Neutrophil (primary cell): ENCODE data around the gene GIMAP8.
"Not testable (repeated sequence)": the region's sequence is repeated elsewhere in the genome, so short reads cannot be mapped to it uniquely, and the experiment has no call there.

Source experiments
- H3K27ac ChIP-seq: fragments of 200-600 bp; sonication (generic); 2 replicates; pipeline ENCODE4 v1.5.1; 2016; ENCODE audit warnings: mild to moderate bottlenecking, moderate library complexity
- H3K27me3 ChIP-seq: fragments of 200-600 bp; sonication (generic); 2 replicates; pipeline ENCODE4 v1.6.0; 2016; ENCODE audit warnings: mild to moderate bottlenecking
- H3K36me3 ChIP-seq: fragments of 200-600 bp; sonication (generic); 2 replicates; pipeline ENCODE4 v1.5.1; 2017
- H3K4me1 ChIP-seq, 2 experiments: fragments of 200-600 bp in 1 of 2; sonication (generic) in 1 of 2; 1 replicate in 1 of 2; 2 replicates in 1 of 2; pipeline versions ENCODE4 v1.5.1 to v1.6.1; 2013 to 2016; ENCODE audit warnings: low read depth in 1 of 2, low read length in 1 of 2, mild to moderate bottlenecking in 1 of 2, moderate library complexity in 1 of 2; ENCODE audit not compliant: control insufficient read depth in 1 of 2, insufficient read depth in 1 of 2
- H3K4me3 ChIP-seq, 2 experiments: fragments of 200-600 bp in 1 of 2; sonication (generic) in 1 of 2; 1 replicate in 1 of 2; 2 replicates in 1 of 2; pipeline ENCODE4 v1.5.1; 2013 to 2016; ENCODE audit warnings: low read depth in 1 of 2, low read length in 1 of 2, mild to moderate bottlenecking in 1 of 2, moderate library complexity in 1 of 2
- H3K9me3 ChIP-seq: fragments of 200-600 bp; sonication (generic); 2 replicates; pipeline ENCODE4 v1.5.1; 2016
- TF ChIP-seq, protein P1 (sequence below): fragments of 200-600 bp; sonication (generic); IDR thresholded peaks from 2 replicates; pipeline ENCODE4 v1.5.1; 2016; ENCODE audit warnings: antibody characterized with exemption

Gene GIMAP8

DNA sequence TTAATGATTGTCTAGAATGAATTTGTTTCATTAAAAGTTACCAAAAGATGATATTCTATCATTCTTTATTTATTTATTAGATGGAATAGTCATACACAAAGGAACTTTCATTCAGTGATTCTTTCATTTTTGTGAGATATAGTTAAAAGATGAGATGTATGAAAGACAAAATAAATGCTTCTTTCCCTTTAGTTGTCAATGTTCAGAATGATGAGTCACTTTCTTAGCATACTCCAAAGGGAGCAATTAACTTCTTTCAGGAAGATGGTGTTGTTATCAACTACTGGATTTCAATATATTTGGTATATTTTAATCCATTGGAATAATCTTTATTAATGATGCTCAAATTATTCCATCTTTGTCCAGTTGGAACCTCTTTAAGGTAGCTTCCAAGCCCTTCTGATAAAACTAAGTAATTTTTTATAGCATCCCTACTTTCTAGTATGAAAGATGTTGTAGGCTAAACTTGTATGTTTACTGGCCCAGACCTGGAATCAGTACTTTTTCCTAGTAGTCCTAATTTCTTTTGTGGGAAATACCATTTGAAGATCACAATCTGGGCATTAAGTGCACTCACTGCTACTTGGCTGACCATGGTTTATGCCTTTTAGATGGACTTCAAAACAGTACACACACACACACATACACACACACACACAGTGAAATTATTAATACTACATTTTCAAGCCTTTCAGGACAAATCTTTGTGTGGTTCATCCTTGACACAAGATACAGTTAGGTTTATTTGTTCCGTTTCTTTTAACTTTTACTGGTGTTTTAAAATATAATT is 66.7 kb downstream of the GIMAP8 start:
- no peak overlapping the region for H3K4me3 ChIP-seq

DNA sequence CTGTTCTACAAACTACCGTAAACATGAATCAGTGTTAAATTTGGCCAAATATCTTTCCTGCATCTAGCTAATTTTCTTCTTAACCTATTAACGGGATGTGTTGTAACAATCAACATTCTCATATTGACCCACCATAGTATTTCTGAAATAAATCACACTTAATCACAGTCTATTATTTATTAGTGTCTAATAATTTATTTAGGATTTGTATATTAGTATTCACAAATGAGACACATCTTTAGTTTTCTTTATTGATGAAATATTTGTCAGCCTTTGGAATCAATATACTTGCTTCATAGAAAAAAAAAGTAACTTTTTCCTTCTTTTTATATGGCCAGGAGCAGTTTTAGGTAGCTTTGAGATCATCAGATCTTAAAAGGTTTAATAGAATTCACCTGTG is 68.9 kb downstream of the GIMAP8 start:
- Histone ChIP-seq H3K4me3 (no peak overlapping the region), H3K27me3 (peaks cover 17% of the 10 kb centered on the region), H3K27ac (no peak overlapping the region), H3K9me3 (no peaks in the 10 kb centered on the region), H3K36me3 (no peaks in the 10 kb centered on the region), H3K4me1 (no peaks in the 10 kb centered on the region)
- TF ChIP-seq, protein P1, sequence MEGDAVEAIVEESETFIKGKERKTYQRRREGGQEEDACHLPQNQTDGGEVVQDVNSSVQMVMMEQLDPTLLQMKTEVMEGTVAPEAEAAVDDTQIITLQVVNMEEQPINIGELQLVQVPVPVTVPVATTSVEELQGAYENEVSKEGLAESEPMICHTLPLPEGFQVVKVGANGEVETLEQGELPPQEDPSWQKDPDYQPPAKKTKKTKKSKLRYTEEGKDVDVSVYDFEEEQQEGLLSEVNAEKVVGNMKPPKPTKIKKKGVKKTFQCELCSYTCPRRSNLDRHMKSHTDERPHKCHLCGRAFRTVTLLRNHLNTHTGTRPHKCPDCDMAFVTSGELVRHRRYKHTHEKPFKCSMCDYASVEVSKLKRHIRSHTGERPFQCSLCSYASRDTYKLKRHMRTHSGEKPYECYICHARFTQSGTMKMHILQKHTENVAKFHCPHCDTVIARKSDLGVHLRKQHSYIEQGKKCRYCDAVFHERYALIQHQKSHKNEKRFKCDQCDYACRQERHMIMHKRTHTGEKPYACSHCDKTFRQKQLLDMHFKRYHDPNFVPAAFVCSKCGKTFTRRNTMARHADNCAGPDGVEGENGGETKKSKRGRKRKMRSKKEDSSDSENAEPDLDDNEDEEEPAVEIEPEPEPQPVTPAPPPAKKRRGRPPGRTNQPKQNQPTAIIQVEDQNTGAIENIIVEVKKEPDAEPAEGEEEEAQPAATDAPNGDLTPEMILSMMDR, result no peak

More for the DNA sequence above, 66.7 kb downstream of the GIMAP8 start:
- H3K27ac ChIP-seq, result no peak overlapping the region
- H3K4me1 ChIP-seq, result no peaks in the 10 kb centered on the region
- H3K9me3 ChIP-seq, result no peaks in the 10 kb centered on the region
- H3K27me3 ChIP-seq, result peaks cover 17% of the 10 kb centered on the region
- H3K36me3 ChIP-seq, result no peaks in the 10 kb centered on the region
- TF ChIP-seq, protein P1, result no peak

DNA sequence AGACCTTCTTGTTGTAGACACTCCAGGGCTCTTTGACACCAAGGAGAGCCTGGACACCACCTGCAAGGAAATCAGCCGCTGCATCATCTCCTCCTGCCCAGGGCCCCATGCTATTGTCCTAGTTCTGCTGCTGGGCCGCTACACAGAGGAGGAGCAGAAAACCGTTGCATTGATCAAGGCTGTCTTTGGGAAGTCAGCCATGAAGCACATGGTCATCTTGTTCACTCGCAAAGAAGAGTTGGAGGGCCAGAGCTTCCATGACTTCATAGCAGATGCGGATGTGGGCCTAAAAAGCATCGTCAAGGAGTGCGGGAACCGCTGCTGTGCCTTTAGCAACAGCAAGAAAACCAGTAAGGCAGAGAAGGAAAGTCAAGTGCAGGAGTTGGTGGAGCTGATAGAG is 69.7 kb downstream of the GIMAP8 start:
- TF ChIP-seq, protein P1, result no peak
- Histone ChIP-seq H3K4me3 (no peak overlapping the region), H3K27me3 (peaks cover 12% of the 10 kb centered on the region), H3K9me3 (no peaks in the 10 kb centered on the region), H3K27ac (no peak overlapping the region), H3K36me3 (no peaks in the 10 kb centered on the region), H3K4me1 (no peaks in the 10 kb centered on the region)

DNA sequence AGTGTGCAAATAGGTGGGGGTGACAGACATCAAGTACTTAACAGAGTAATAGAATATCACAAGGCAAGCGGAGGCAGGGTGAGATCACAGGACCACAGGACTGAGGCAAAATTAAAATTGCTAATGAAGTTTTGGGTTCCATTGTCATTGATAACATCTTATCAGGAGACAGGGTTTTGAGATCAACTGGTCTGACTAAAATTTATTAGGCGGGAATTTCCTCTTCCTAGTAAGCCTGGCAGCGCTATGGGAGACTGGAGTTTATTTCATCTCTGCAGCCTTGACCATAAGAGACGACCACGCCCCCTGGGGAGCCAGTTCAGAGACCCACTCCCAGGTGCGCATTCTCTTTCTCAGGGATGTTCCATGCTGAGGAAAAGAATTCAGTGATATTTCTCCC is 72.5 kb downstream of the GIMAP8 start:
- H3K9me3 ChIP-seq, H3K4me3 ChIP-seq, H3K27me3 ChIP-seq, H3K4me1 ChIP-seq, H3K36me3 ChIP-seq, H3K27ac ChIP-seq: not testable (repeated sequence)

DNA sequence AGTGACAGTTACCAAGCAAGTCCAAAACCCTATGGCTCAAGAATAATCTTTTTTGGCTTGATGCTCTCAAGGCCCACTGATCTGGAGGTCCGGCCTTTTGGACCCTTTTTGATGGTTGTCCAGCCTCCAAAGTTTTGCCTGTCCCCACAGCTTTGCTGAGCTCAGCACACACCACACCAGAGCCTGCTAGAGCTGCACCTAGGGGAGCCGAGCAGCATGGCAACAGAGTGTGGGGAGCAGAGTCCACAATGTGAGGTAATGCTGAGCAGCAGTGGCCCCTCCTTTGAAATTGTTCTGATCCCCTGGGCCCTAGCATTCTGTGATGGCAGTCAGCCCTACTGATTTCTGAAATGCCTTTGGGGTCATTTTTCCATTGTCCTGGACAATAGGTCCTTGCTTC is 73.6 kb downstream of the GIMAP8 start:
- Histone ChIP-seq H3K4me1 (no peaks in the 10 kb centered on the region), H3K4me3 (no peak overlapping the region), H3K27me3 (no peaks in the 10 kb centered on the region), H3K9me3 (no peaks in the 10 kb centered on the region), H3K27ac (no peak overlapping the region), H3K36me3 (no peaks in the 10 kb centered on the region)
- TF ChIP-seq, protein P1, result no peak
